Gastroesophageal sphincter (tissue), 4 donors: ENCODE results near the gene GSG1L. TPM values are rescaled to one million over a fixed set of nuclear protein-coding genes. Genes with fewer than 3 reads are reported as not detected.

Experiments
- ATAC-seq: fragments of 150-250 bp; one replicate; pipeline ENCODE4 v1.9.1; 2016; ENCODE audit warnings: mild to moderate bottlenecking, moderate library complexity
- H3K27ac ChIP-seq, 4 donors: fragments of 200-600 bp; sonication (generic) in 3 of 4; 1 replicate in 3 of 4; 2 replicates in 1 of 4; pipeline ENCODE4 v1.5.1; 2016 to 2019
- H3K27me3 ChIP-seq: fragments of 200-600 bp; sonication (generic); one replicate; pipeline ENCODE4 v1.5.1; 2019
- H3K36me3 ChIP-seq, 2 donors: fragments of 200-600 bp; sonication (generic); one replicate each; pipeline ENCODE4 v1.5.1; 2019; ENCODE audit warnings: control low read depth in 1 of 2
- H3K4me1 ChIP-seq, 3 donors: fragments of 200-600 bp; sonication (generic); 1 replicate in 2 of 3; 2 replicates in 1 of 3; pipeline ENCODE4 v1.5.1; 2016 to 2019; ENCODE audit warnings: control low read depth in 2 of 3
- H3K4me3 ChIP-seq, 2 donors: fragments of 200-600 bp; sonication (generic); one replicate each; pipeline ENCODE4 v1.5.1; 2019; ENCODE audit warnings: mild to moderate bottlenecking in 1 of 2, moderate library complexity in 1 of 2
- H3K9me3 ChIP-seq, 3 donors: fragments of 200-600 bp; sonication (generic); one replicate each; pipeline ENCODE4 v1.5.1; 2017 to 2019; ENCODE audit warnings: control low read depth in 2 of 3
- CTCF ChIP-seq, 4 experiments: fragments of 200-600 bp in 2 of 4; fragments of 450-650 bp in 2 of 4; sonication (generic) in 1 of 4; IDR thresholded peaks; one replicate each; pipeline ENCODE4 v1.5.1; 2017 to 2019; ENCODE audit warnings: antibody characterized with exemption in 4 of 4, mild to moderate bottlenecking in 2 of 4, moderate library complexity in 2 of 4
- EP300 ChIP-seq: sonication (generic); formaldehyde crosslinking; IDR thresholded peaks from one replicate; pipeline ENCODE4 v1.6.1; 2017; ENCODE audit warnings: antibody characterized with exemption, mild to moderate bottlenecking
- POLR2A ChIP-seq, 2 donors: fragments of 450-650 bp; IDR thresholded peaks; one replicate each; pipeline ENCODE4 v1.6.1; 2017; ENCODE audit warnings: antibody characterized with exemption in 2 of 2, mild to moderate bottlenecking in 2 of 2, moderate library complexity in 1 of 2
- POLR2AphosphoS5 ChIP-seq: sonication (generic); formaldehyde crosslinking; IDR thresholded peaks from one replicate; pipeline ENCODE4 v1.6.1; 2017; ENCODE audit warnings: antibody characterized with exemption
- WGBS, 2 donors: methylation state at CpG; one replicate each; pipeline ENCODE4 v1.1.5; 2018; ENCODE audit warnings: low coverage in 1 of 2; 5-methylcytosine and 5-hydroxymethylcytosine counted together
- total RNA-seq, 4 donors: library from RNA; depleted of rRNA; stranded (reverse); fragments of >200 nt; gene quantifications; one replicate each; pipeline ENCODE4 v1.1.0, GENCODE V29; 2016

Gene GSG1L
- total RNA-seq, 4 donors from 2014 or later, result 1.0 TPM; not detected in 3

- Histone ChIP-seq H3K27ac (no peak overlapping the region), H3K4me3 (no peak overlapping the region), H3K27me3 (no peaks in the 10 kb centered on the region), H3K4me1 (no peaks in the 10 kb centered on the region), H3K36me3 (no peaks in the 10 kb centered on the region), H3K9me3 (peaks cover 0 to 14% (median 0%) of the 10 kb centered on the region in 3 donors)
- TF ChIP-seq POLR2AphosphoS5, result no peak
- no peak for TF ChIP-seq EP300
- no peak for TF ChIP-seq POLR2A (IDR thresholded peaks at IDR 0.05)
- no peak for TF ChIP-seq CTCF (IDR thresholded peaks at IDR 0.05)
- WGBS, 2 donors, result 36% methylated on average over 4 of the region's 4 CpGs; no CpG with 5 or more reads in 1 of the 2 donors
- no peak for ATAC-seq
Measured at GRCh38 chr16:27994686-27995085, 68.8 kb downstream of the GSG1L start.

- Histone ChIP-seq H3K4me1 (no peaks in the 10 kb centered on the region), H3K4me3 (no peak overlapping the region), H3K27ac (no peak overlapping the region), H3K9me3 (peaks cover 0 to 11% (median 0%) of the 10 kb centered on the region in 3 donors), H3K36me3 (no peaks in the 10 kb centered on the region), H3K27me3 (no peaks in the 10 kb centered on the region)
- no peak for ATAC-seq
- 67 to 80% methylated on average over 2 of the region's 3 CpGs for WGBS, 2 donors
- no peak for TF ChIP-seq CTCF (IDR thresholded peaks at IDR 0.05)
- TF ChIP-seq POLR2A (IDR thresholded peaks at IDR 0.05), result no peak
- no peak for TF ChIP-seq EP300
- no peak for TF ChIP-seq POLR2AphosphoS5
Measured at GRCh38 chr16:27993587-27993986, 69.9 kb downstream of the GSG1L start.

- H3K27ac ChIP-seq, result no peak overlapping the region
- no peak overlapping the region for H3K4me3 ChIP-seq
- H3K9me3 ChIP-seq, result peaks cover 0 to 11% (median 0%) of the 10 kb centered on the region in 3 donors
- TF ChIP-seq POLR2A (IDR thresholded peaks at IDR 0.05) (no peak), CTCF (IDR thresholded peaks at IDR 0.05) (no peak), EP300 (no peak), POLR2AphosphoS5 (no peak)
- no peaks in the 10 kb centered on the region for H3K27me3 ChIP-seq
- no peak for ATAC-seq
- no peaks in the 10 kb centered on the region for H3K4me1 ChIP-seq
- no peaks in the 10 kb centered on the region for H3K36me3 ChIP-seq
- 56 to 66% methylated on average over 4 to 6 of the region's 9 CpGs for WGBS, 2 donors
Measured at GRCh38 chr16:27991876-27992275, 71.6 kb downstream of the GSG1L start.

GRCh38 chr16:27985981-27986380 lies 77.5 kb downstream of the GSG1L start:
- Histone ChIP-seq H3K4me3 (no peak overlapping the region), H3K27me3 (no peaks in the 10 kb centered on the region), H3K27ac (no peak overlapping the region), H3K36me3 (no peaks in the 10 kb centered on the region), H3K9me3 (no peaks in the 10 kb centered on the region), H3K4me1 (no peaks in the 10 kb centered on the region)
- no peak for TF ChIP-seq POLR2AphosphoS5
- TF ChIP-seq EP300, result no peak
- TF ChIP-seq POLR2A (IDR thresholded peaks at IDR 0.05), result no peak
- no peak for TF ChIP-seq CTCF (IDR thresholded peaks at IDR 0.05)
- WGBS, 2 donors, result 82 to 94% methylated on average over 3 of the region's 5 CpGs
- ATAC-seq, result no peak

- no peaks in the 10 kb centered on the region for H3K9me3 ChIP-seq
- no peaks in the 10 kb centered on the region for H3K36me3 ChIP-seq
- no peak for ATAC-seq
- H3K4me1 ChIP-seq, result no peaks in the 10 kb centered on the region
- TF ChIP-seq POLR2A (IDR thresholded peaks at IDR 0.05) (no peak), EP300 (no peak), CTCF (IDR thresholded peaks at IDR 0.05) (no peak), POLR2AphosphoS5 (no peak)
- no peak overlapping the region for H3K27ac ChIP-seq
- no peak overlapping the region for H3K4me3 ChIP-seq
- 83 to 86% methylated on average over 5 to 6 of the region's 7 CpGs for WGBS, 2 donors
- H3K27me3 ChIP-seq, result peaks cover under 1% of the 10 kb centered on the region
Measured at GRCh38 chr16:27984121-27984520, 79.4 kb downstream of the GSG1L start.
